SH-SY5Y (cell line): ENCODE measurements around the gene MED8.

Experiments used
- GATA2 ChIP-seq: IDR thresholded peaks from 2 replicates; pipeline ENCODE4 v1.6.1; 2011; ENCODE audit warnings: mild to moderate bottlenecking, low read depth, low read length
- GATA3 ChIP-seq: IDR thresholded peaks from 2 replicates; pipeline ENCODE4 v1.6.1; 2011; ENCODE audit warnings: low read depth, mild to moderate bottlenecking, low read length, moderate library complexity

GRCh38 chr1:43366179-43366578, 23.4 kb downstream of the MED8 start:
- TF ChIP-seq GATA3 (no peak), GATA2 (no peak)
